HEK293 (cell line): ENCODE data around the gene KIAA1671.
A peak's percentile ranks its signal among the peaks of the same experiment; 100 is the strongest.
"Not testable (repeated sequence)": the region's sequence is repeated elsewhere in the genome, so short reads cannot be mapped to it uniquely, and the experiment has no call there.

Experiments
- CTCF ChIA-PET: fragments of 350-600 bp; formaldehyde crosslinking; extraction: SDS; loops from one replicate; lab custom pipeline; 2021; ENCODE audit warnings: antibody characterized with exemption; lab: Yijun Ruan, JAX
- POLR2A ChIA-PET: fragments of 300-600 bp; formaldehyde crosslinking; extraction: SDS; loops from one replicate; lab custom pipeline; 2020; ENCODE audit warnings: antibody characterized with exemption, inconsistent platforms; lab: Yijun Ruan, JAX
- H3K27ac ChIP-seq: fragments of 200-500 bp; sonication (Bioruptor generic); 2 replicates; pipeline ENCODE4 v1.5.1; 2014; ENCODE audit warnings: low read depth, low read length, control low read depth, inconsistent platforms; ENCODE audit errors: extremely low read depth
- H3K36me3 ChIP-seq, 2 experiments: fragments of 200-500 bp in 1 of 2; sonication (Bioruptor generic) in 1 of 2; 1 replicate in 1 of 2; 2 replicates in 1 of 2; pipeline ENCODE4 v1.5.1; 2014 to 2017; ENCODE audit warnings: inconsistent platforms in 2 of 2, low read length in 2 of 2; ENCODE audit not compliant: control insufficient read depth in 2 of 2, insufficient read depth in 1 of 2
- H3K4me1 ChIP-seq: fragments of 200-500 bp; sonication (Bioruptor generic); 2 replicates; pipeline ENCODE4 v1.5.1; 2014; ENCODE audit warnings: mild to moderate bottlenecking, low read length, inconsistent platforms; ENCODE audit not compliant: control insufficient read depth, insufficient read depth
- H3K4me3 ChIP-seq: 2 replicates; pipeline ENCODE4 v1.5.1; 2011; ENCODE audit warnings: low read depth, mild to moderate bottlenecking, control low read depth, low read length, moderate library complexity
- H3K9me3 ChIP-seq: fragments of 200-500 bp; sonication (Bioruptor generic); 2 replicates; pipeline ENCODE4 v1.5.1; 2014; ENCODE audit warnings: low read depth, low read length, inconsistent platforms; ENCODE audit not compliant: control insufficient read depth, insufficient read depth
- HOXA7 ChIP-seq: sonication (generic); formaldehyde crosslinking; IDR thresholded peaks from 2 replicates; pipeline ENCODE4 v1.8.1; 2022; ENCODE audit warnings: missing genetic modification reagents, borderline replicate concordance
- KLF9 ChIP-seq: fragments of 450-650 bp; formaldehyde crosslinking; IDR thresholded peaks from 2 replicates; pipeline ENCODE4 v1.5.1; 2016; ENCODE audit warnings: missing biosample characterization, missing genetic modification characterization, low read depth
- OSR2 ChIP-seq: fragments of 450-650 bp; formaldehyde crosslinking; IDR thresholded peaks from 2 replicates; pipeline ENCODE4 v1.5.1; 2016; ENCODE audit warnings: missing biosample characterization, missing genetic modification characterization
- PRDM1 ChIP-seq: fragments of 450-650 bp; formaldehyde crosslinking; IDR thresholded peaks from 2 replicates; pipeline ENCODE4; 2016; ENCODE audit warnings: missing biosample characterization, missing genetic modification characterization
- SCRT2 ChIP-seq: fragments of 450-650 bp; formaldehyde crosslinking; IDR thresholded peaks from 2 replicates; pipeline ENCODE4 v1.5.1; 2016; ENCODE audit warnings: missing biosample characterization, missing genetic modification characterization
- ZNF10 ChIP-seq: fragments of 450-650 bp; formaldehyde crosslinking; IDR thresholded peaks from 2 replicates; pipeline ENCODE4 v1.5.1; 2017; ENCODE audit warnings: missing biosample characterization, missing genetic modification characterization
- ZNF138 ChIP-seq: fragments of 450-650 bp; formaldehyde crosslinking; IDR thresholded peaks from 2 replicates; pipeline ENCODE4 v1.5.1; 2016; ENCODE audit warnings: missing biosample characterization, missing genetic modification characterization, borderline replicate concordance
- ZNF146 ChIP-seq: fragments of 450-650 bp; formaldehyde crosslinking; IDR thresholded peaks from 2 replicates; pipeline ENCODE4 v1.5.1; 2016; ENCODE audit warnings: missing biosample characterization, missing genetic modification characterization
- ZNF274 ChIP-seq, 2 experiments: fragments of 200-500 bp in 1 of 2; fragments of 450-650 bp in 1 of 2; sonication (Bioruptor generic) in 1 of 2; formaldehyde crosslinking in 1 of 2; IDR thresholded peaks; 2 replicates each; pipeline versions ENCODE4 v1.5.1 to v1.6.1; 2014 to 2016; ENCODE audit warnings: borderline replicate concordance in 1 of 2, inconsistent platforms in 1 of 2, low read length in 1 of 2, missing biosample characterization in 1 of 2, missing genetic modification characterization in 1 of 2
- ZNF341 ChIP-seq: fragments of 450-650 bp; formaldehyde crosslinking; IDR thresholded peaks from 2 replicates; pipeline ENCODE4; 2016; ENCODE audit warnings: low read depth, missing biosample characterization, missing genetic modification characterization
- ZNF624 ChIP-seq: fragments of 450-650 bp; formaldehyde crosslinking; IDR thresholded peaks from 2 replicates; pipeline ENCODE4 v1.5.1; 2017; ENCODE audit warnings: missing biosample characterization, missing genetic modification characterization
- ZNF629 ChIP-seq: fragments of 450-650 bp; formaldehyde crosslinking; IDR thresholded peaks from 2 replicates; pipeline ENCODE4 v1.5.1; 2017; ENCODE audit warnings: missing biosample characterization, missing genetic modification characterization
- ZNF654 ChIP-seq: fragments of 450-650 bp; formaldehyde crosslinking; IDR thresholded peaks from 2 replicates; pipeline ENCODE4 v1.5.1; 2016; ENCODE audit warnings: low read depth, missing biosample characterization, missing genetic modification characterization
- ZNF660 ChIP-seq: fragments of 450-650 bp; IDR thresholded peaks from 2 replicates; pipeline ENCODE4 v1.5.1; 2018; ENCODE audit warnings: missing biosample characterization, mild to moderate bottlenecking, missing genetic modification characterization
- ZNF768 ChIP-seq: fragments of 450-650 bp; formaldehyde crosslinking; IDR thresholded peaks from 2 replicates; pipeline ENCODE4 v1.5.1; 2018; ENCODE audit warnings: missing biosample characterization, mild to moderate bottlenecking, missing genetic modification characterization
- ZNF785 ChIP-seq: fragments of 450-650 bp; formaldehyde crosslinking; IDR thresholded peaks from 2 replicates; pipeline ENCODE4 v1.5.1; 2016; ENCODE audit warnings: missing biosample characterization, missing genetic modification characterization
- TF ChIP-seq, protein P1 (sequence below): fragments of 450-650 bp; formaldehyde crosslinking; IDR thresholded peaks from 2 replicates; pipeline ENCODE4 v1.5.1; 2016; ENCODE audit warnings: missing biosample characterization, missing genetic modification characterization
- TF ChIP-seq, protein P2 (sequence below): fragments of 450-650 bp; formaldehyde crosslinking; IDR thresholded peaks from 2 replicates; pipeline ENCODE4 v1.5.1; 2017; ENCODE audit warnings: missing biosample characterization, missing genetic modification characterization
- TF ChIP-seq, protein P3 (sequence below): fragments of 450-650 bp; formaldehyde crosslinking; IDR thresholded peaks from 2 replicates; pipeline ENCODE4 v1.5.1; 2017; ENCODE audit warnings: missing biosample characterization, missing genetic modification characterization
- TF ChIP-seq, protein P4 (sequence below): fragments of 450-650 bp; formaldehyde crosslinking; IDR thresholded peaks from 2 replicates; pipeline ENCODE4 v1.5.1; 2016; ENCODE audit warnings: missing biosample characterization, missing genetic modification characterization

The KIAA1671 gene

DNA sequence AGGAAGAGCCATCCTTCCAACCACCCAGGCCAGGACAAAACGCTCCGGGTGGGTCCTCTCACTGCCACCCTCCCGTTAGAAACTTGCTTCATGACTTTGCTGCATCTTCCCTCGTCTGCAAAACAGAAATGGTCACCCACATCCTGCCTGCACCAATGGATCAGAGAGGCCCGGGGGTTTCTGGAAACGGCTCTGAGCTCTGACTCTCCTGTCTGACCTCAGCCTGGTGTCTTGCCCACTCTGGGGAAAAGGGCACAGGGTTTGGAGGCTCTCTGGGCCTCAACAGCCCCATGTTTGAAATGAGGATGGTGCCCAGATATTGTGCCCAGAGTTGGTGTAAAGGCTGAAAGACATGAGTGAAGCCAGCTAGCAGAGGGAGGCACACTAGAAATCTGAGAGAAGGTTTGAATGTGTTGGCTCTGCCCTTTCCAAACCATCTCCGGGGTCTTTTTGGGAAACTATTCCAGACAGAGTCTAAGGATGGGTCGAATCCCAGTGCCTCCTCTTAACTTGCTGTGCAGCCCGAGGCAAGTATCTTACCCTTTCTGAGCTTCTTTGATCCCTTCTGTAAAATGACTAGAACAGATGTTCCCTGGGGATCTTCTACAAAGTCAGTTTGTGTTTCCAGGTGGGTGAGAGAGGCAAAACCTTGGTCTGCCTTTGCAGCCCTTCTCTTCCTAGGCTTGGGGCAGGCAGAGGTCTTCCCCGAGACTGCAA, 249.2 kb downstream of the KIAA1671 start:
- TF ChIP-seq ZNF629 (tag by site-specific recombination) (no peak), SCRT2 (peak; percentile 75; the same call in 1 of the 2 replicates), ZNF768 (tag by site-specific recombination) (peak; percentile 81; the same call in 1 of the 2 replicates)
- Histone ChIP-seq H3K27ac (no peak overlapping the region), H3K4me3 (no peak overlapping the region), H3K9me3 (no peaks in the 10 kb centered on the region), H3K36me3 (no peaks in the 10 kb centered on the region), H3K4me1 (no peaks in the 10 kb centered on the region)
- CTCF ChIA-PET = interaction anchor here (0.5 to 4.1 kb wide), 46 partner anchors 8 to 1137 kb away, joined by 3 to 36 read pairs (median 4); partner anchors contain the start of gene CRYBB2
- POLR2A ChIA-PET = no interaction called here

DNA sequence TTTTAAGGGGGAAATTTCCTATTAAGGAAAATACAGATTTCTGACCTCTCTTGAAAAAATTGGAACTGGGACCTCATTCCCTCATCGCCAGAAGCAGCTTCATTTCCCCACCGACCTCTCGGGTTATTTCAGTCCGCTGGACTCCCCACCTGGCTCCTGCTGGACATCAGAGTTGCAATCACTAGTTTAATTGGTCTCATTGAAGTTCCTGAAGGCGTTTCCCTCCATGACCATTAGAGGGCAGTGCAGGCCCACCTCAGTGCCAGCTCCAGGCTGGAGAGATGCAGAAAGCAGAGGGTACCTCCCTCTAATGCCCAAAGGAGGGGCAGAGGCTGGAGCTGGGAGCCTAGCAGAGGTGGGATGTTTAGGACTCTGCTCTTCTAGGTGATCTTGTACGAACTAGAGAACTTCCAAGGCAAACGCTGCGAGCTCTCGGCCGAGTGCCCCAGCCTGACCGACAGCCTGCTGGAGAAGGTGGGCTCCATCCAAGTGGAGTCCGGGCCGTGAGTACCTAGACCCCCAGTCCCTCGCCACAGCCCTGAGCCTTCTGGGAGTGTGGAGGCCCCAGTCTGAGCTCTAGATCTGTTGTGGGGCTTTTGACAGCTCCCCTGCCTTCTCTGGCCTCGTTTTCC, 249.9 kb downstream of the KIAA1671 start:
- CTCF ChIA-PET = interaction anchor here (0.6 to 4.1 kb wide), 44 partner anchors 9 to 1136 kb away, joined by 3 to 36 read pairs (median 4); partner anchors contain the start of gene CRYBB2
- H3K4me3 ChIP-seq = no peak overlapping the region
- H3K36me3 ChIP-seq = no peaks in the 10 kb centered on the region
- H3K4me1 ChIP-seq = no peaks in the 10 kb centered on the region
- H3K27ac ChIP-seq = no peak overlapping the region
- TF ChIP-seq ZNF341 (no peak), ZNF660 (tag by site-specific recombination) (peak; percentile 55; the same call in 1 of the 2 replicates), ZNF654 (tag by site-specific recombination) (peak; percentile 85), ZNF274 (IDR thresholded peaks at IDR 0.05; ENCODE audit: low read length) (no peak), ZNF274 (tag by site-specific recombination; IDR thresholded peaks at IDR 0.05; ENCODE audit: borderline replicate concordance) (no peak), ZNF146 (tag by site-specific recombination) (no peak)
- TF ChIP-seq, protein P1, sequence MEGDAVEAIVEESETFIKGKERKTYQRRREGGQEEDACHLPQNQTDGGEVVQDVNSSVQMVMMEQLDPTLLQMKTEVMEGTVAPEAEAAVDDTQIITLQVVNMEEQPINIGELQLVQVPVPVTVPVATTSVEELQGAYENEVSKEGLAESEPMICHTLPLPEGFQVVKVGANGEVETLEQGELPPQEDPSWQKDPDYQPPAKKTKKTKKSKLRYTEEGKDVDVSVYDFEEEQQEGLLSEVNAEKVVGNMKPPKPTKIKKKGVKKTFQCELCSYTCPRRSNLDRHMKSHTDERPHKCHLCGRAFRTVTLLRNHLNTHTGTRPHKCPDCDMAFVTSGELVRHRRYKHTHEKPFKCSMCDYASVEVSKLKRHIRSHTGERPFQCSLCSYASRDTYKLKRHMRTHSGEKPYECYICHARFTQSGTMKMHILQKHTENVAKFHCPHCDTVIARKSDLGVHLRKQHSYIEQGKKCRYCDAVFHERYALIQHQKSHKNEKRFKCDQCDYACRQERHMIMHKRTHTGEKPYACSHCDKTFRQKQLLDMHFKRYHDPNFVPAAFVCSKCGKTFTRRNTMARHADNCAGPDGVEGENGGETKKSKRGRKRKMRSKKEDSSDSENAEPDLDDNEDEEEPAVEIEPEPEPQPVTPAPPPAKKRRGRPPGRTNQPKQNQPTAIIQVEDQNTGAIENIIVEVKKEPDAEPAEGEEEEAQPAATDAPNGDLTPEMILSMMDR (tag by site-specific recombination) = peak; percentile 64
- TF ChIP-seq, all 188 proteins: peak for 3
- POLR2A ChIA-PET = no interaction called here
- no peaks in the 10 kb centered on the region for H3K9me3 ChIP-seq

DNA sequence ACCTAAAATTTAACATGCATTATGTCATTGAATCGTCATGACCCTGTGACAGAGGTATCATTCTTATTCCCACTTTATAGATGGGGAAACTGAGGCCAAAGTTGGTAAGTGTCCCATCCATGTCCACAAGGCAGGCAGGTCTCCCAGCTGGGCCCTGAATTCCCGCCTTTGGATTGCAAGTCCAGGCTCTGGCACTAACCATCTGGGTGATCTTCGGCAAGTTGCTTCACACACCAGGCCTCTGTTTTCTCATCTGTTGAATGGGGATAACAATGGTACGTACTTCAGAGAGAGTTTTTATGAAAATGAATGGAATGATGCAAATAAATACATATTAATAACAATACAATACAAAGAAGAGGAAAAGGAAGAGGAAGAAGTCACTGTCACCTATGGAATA, 250.6 kb downstream of the KIAA1671 start:
- H3K4me1 ChIP-seq = no peaks in the 10 kb centered on the region
- no peak for TF ChIP-seq HOXA7 (CRISPR knock-in tag)
- TF ChIP-seq ZNF10 = no peak
- no peak for TF ChIP-seq ZNF624
- no peak for TF ChIP-seq KLF9 (tag by site-specific recombination)
- no peak for TF ChIP-seq ZNF785
- TF ChIP-seq, protein P2, sequence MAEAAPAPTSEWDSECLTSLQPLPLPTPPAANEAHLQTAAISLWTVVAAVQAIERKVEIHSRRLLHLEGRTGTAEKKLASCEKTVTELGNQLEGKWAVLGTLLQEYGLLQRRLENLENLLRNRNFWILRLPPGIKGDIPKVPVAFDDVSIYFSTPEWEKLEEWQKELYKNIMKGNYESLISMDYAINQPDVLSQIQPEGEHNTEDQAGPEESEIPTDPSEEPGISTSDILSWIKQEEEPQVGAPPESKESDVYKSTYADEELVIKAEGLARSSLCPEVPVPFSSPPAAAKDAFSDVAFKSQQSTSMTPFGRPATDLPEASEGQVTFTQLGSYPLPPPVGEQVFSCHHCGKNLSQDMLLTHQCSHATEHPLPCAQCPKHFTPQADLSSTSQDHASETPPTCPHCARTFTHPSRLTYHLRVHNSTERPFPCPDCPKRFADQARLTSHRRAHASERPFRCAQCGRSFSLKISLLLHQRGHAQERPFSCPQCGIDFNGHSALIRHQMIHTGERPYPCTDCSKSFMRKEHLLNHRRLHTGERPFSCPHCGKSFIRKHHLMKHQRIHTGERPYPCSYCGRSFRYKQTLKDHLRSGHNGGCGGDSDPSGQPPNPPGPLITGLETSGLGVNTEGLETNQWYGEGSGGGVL (tag by site-specific recombination) = no peak
- TF ChIP-seq, protein P3, sequence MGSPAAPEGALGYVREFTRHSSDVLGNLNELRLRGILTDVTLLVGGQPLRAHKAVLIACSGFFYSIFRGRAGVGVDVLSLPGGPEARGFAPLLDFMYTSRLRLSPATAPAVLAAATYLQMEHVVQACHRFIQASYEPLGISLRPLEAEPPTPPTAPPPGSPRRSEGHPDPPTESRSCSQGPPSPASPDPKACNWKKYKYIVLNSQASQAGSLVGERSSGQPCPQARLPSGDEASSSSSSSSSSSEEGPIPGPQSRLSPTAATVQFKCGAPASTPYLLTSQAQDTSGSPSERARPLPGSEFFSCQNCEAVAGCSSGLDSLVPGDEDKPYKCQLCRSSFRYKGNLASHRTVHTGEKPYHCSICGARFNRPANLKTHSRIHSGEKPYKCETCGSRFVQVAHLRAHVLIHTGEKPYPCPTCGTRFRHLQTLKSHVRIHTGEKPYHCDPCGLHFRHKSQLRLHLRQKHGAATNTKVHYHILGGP (tag by site-specific recombination) = no peak
- no peak for TF ChIP-seq PRDM1 (tag by site-specific recombination)
- no peak for TF ChIP-seq ZNF138
- TF ChIP-seq, protein P4, sequence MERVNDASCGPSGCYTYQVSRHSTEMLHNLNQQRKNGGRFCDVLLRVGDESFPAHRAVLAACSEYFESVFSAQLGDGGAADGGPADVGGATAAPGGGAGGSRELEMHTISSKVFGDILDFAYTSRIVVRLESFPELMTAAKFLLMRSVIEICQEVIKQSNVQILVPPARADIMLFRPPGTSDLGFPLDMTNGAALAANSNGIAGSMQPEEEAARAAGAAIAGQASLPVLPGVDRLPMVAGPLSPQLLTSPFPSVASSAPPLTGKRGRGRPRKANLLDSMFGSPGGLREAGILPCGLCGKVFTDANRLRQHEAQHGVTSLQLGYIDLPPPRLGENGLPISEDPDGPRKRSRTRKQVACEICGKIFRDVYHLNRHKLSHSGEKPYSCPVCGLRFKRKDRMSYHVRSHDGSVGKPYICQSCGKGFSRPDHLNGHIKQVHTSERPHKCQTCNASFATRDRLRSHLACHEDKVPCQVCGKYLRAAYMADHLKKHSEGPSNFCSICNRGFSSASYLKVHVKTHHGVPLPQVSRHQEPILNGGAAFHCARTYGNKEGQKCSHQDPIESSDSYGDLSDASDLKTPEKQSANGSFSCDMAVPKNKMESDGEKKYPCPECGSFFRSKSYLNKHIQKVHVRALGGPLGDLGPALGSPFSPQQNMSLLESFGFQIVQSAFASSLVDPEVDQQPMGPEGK = no peak
- no peak for TF ChIP-seq OSR2 (tag by site-specific recombination)
- H3K27ac ChIP-seq = no peak overlapping the region
- no peaks in the 10 kb centered on the region for H3K36me3 ChIP-seq
- ChIA-PET CTCF (interaction anchor here (0.5 to 4.1 kb wide), 24 partner anchors 9 to 619 kb away, joined by 3 to 36 read pairs (median 6); no protein-coding TSS in a partner anchor), POLR2A (no interaction called here)
- no peak overlapping the region for H3K4me3 ChIP-seq
- no peaks in the 10 kb centered on the region for H3K9me3 ChIP-seq

DNA sequence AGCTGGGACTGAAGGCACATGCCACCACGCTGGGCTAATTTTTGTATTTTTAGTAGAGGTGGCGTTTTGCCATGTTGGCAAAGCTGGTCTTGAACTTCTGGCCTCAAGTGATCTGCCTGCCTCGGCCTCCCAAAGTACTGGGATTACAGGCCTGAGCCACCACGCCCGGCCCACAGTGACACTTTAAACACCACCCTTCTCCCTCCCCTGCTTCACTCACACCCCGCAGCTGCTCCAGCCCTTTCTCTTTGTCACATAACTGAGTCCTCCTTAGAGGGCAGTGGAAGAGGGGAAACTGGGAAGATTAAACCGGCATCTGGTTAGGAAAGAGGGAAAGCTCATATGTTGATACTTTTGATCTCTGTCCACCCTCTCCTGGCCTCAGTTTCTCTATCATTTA, 252.0 kb downstream of the KIAA1671 start:
- H3K4me1 ChIP-seq, H3K36me3 ChIP-seq, H3K27ac ChIP-seq, H3K4me3 ChIP-seq, H3K9me3 ChIP-seq, POLR2A ChIA-PET: not testable (repeated sequence)
- CTCF ChIA-PET = interaction anchor here (0.7 to 4.1 kb wide), 4 partner anchors 11 to 129 kb away, joined by 3 to 36 read pairs (median 6); no protein-coding TSS in a partner anchor
